ENCODE measurements around the gene CBARP.
"Not testable (repeated sequence)": the region's sequence is repeated elsewhere in the genome, so short reads cannot be mapped to it uniquely, and the experiment has no call there.

The CBARP gene

GRCh38 chr19:1252821-1253513 lies 15.2 kb upstream of the CBARP start:
- DNase-seq (ENCODE audit: low read depth in 1 of 2, low spot score in 1 of 2): peak in 1 of 2 donors; percentile 56

DNA sequence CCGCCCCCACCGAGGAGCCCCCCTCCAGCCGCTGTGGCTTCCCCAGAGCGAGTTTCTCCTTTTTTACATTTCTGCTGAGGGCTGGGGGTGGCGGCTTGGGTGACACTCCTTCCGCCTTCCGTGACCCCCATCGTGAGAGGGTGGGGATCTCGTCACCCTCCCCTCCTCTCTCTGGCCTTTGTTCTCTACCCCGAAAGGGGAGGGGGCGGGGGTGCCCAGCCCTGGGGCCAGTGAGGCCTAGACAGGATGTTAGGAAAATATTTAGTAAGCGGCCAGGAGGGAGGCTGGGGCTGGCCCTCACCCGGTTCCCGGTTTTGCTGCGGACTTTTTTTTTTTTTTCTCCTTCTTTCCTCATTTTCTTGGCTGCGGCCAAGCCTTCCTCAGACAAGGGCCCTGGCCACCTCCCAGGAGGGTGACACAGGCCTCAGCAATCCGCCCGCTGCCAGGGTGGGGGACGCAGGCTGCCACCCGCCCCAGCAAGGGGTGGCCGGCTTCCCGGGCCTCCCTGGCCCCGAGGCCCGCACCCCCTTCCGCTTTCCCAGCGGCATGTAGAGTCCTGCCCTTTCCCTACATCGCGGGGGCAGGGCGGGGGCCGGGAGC lies 14.5 kb upstream of the CBARP start:
- DNase-seq (ENCODE audit: low read depth in 1 of 2, low spot score in 1 of 2): no peak

- DNase-seq (ENCODE audit: low read depth in 1 of 2, low spot score in 1 of 2): peak in 1 of 2 donors; percentile 46
These were observed 13.8 kb upstream of the CBARP start for GRCh38 chr19:1251330-1252220.

GRCh38 chr19:1250437-1251260 lies 12.8 kb upstream of the CBARP start:
- DNase-seq (ENCODE audit: low read depth in 1 of 2, low spot score in 1 of 2): no peak

- no peak for DNase-seq (ENCODE audit: low read depth in 1 of 2, low spot score in 1 of 2)
These were observed 12.2 kb upstream of the CBARP start for GRCh38 chr19:1249990-1250436.

- peak; percentile 91 to 92 for DNase-seq (ENCODE audit: low read depth in 1 of 2, low spot score in 1 of 2)
These were observed 11.6 kb upstream of the CBARP start for GRCh38 chr19:1249298-1249989.

DNA sequence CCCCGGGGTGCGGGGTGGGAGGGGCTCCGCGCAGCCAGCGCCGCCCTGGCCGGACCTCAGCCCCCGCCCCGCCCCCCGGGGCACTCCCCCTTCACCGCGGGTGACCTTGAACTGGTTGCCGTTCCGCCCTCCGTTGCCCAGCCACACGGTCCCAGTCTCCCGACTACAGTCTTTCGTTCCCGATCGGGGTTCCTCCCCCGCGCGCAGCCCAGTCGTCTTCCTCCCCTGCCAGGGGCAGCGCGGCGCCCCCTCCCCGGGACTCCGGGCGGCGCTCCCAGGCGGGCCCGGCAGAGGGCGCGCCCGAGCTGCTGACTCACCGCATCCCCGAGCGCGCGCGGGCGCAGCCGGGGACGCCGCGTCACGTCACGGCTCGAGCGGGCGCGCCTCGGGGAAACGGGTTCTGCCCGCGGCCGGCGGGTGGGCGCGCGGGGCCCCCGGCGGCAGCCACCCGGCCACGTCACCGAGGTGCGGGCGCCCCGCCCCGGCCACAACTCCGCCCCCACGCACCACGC lies 11.0 kb upstream of the CBARP start:
- peak; percentile 65 to 79 for DNase-seq (ENCODE audit: low read depth in 1 of 2, low spot score in 1 of 2)

GRCh38 chr19:1248139-1248785 lies 10.5 kb upstream of the CBARP start, which contains the start of gene MIDN:
Gene MIDN, plus strand, starts transcription at chr19:1248583. Its CDS starts 1,714 bp downstream, at chr19:1250297.
- no peak for DNase-seq (ENCODE audit: low read depth in 1 of 2, low spot score in 1 of 2)

GRCh38 chr19:1247748-1248138 lies 9.9 kb upstream of the CBARP start:
- DNase-seq (ENCODE audit: low read depth in 1 of 2, low spot score in 1 of 2): no peak

DNA sequence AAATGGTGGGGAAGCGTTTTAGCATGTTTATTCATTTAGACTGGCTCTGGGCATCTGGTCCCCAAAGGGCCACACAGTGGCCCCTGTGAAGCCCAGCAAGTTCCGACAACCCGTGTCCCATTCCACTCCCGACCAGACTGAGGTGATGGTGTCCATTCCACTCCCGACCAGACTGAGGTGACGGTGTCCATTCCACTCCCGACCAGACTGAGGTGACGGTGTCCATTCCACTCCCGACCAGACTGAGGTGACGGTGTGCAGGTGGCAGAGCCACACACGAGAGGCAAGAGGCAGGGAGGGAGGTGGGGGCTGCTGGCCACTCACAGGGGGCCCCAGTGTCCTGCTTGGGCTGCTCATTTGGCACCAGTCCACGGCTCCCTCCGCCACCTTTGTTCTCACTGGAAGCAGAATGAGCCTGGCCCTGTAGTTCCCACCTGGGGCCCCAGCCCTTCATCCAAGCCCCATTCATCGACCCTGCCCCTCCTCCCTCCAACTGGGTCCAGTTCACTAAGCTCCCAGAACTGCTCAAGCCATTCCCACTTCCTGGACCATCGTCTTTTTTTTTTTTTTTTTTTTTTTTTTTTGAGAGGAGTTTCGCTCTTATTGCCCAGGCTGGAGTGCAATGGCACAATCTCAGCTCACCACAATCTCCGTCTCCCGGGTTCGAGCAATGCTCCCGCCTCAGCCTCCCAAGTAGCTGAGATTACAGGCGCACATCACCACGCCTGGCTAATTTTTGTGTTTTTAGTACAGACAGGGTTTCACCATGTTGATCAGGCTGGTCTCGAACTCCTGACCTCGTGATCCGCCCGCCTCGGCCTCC lies 8.7 kb upstream of the CBARP start:
- not testable (repeated sequence) for DNase-seq (ENCODE audit: low read depth in 1 of 2, low spot score in 1 of 2)

DNA sequence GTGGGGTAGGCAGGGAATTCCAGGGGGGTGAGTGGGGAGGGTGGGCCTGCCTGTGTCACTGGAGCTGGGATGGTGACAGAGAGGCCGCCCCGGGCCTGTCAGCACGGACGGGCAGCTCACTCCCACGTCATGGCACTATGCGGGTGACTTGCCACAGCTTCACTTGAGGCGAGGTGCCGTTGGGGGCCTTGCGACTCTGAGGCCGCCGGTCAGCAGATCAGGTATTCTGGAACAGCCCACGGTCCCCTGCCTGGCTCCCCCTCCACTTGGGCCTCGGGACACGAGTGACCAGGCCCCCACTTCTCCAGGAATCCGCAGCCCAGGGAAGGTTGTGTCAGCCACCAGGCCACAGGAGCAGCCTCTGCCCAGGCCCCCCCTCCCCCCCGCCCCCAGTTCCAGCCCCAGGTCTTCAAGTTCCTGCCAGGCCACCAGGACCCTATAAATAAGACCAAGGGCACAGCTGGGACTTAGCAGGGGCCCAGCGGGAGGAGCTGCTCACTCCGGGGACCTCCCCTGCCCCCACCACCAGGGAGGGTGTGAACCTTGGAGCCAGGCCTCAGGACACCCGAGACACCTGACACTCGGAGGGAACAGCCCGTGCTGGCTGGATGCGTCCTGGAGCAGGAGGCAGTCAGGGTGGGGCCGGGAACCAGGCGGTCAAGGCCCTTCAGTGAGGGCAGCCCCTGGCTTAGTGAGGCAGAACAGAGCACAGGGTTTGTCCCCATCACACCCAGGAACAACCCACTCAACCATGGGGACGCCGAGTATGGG lies 7.9 kb upstream of the CBARP start:
- DNase-seq (ENCODE audit: low read depth in 1 of 2, low spot score in 1 of 2): no peak

- no peak for DNase-seq (ENCODE audit: low read depth in 1 of 2, low spot score in 1 of 2)
These were observed 7.1 kb upstream of the CBARP start for GRCh38 chr19:1244693-1245451.

- peak; percentile 76 to 79 for DNase-seq (ENCODE audit: low read depth in 1 of 2, low spot score in 1 of 2)
These were observed 6.2 kb upstream of the CBARP start for GRCh38 chr19:1243768-1244692.

GRCh38 chr19:1241417-1242095 lies 3.8 kb upstream of the CBARP start, which contains the start of gene ATP5F1D:
Gene ATP5F1D, plus strand, starts transcription at chr19:1241751. Its CDS starts 100 bp downstream, at chr19:1241851.
- peak; percentile 79 to 92 for DNase-seq (ENCODE audit: low read depth in 1 of 2, low spot score in 1 of 2)

GRCh38 chr19:1240925-1241324 lies 3.1 kb upstream of the CBARP start:
- no peak for DNase-seq (ENCODE audit: low read depth in 1 of 2, low spot score in 1 of 2)
